Activated T-cell treated with anti-CD3 and anti-CD28 coated beads for 48 hours (primary cell): Measurements from ENCODE around the gene ARHGEF33.
"Not testable (repeated sequence)": the region's sequence is repeated elsewhere in the genome, so short reads cannot be mapped to it uniquely, and the experiment has no call there.

Experiments used
- DNase-seq: peaks from one replicate; pipeline ENCODE4 v3.0.0-alpha.2; 2020; ENCODE audit warnings: low read depth

The ARHGEF33 gene

GRCh38 chr2:38911191-38911590, 21.5 kb downstream of the ARHGEF33 start:
- no peak for DNase-seq

DNA sequence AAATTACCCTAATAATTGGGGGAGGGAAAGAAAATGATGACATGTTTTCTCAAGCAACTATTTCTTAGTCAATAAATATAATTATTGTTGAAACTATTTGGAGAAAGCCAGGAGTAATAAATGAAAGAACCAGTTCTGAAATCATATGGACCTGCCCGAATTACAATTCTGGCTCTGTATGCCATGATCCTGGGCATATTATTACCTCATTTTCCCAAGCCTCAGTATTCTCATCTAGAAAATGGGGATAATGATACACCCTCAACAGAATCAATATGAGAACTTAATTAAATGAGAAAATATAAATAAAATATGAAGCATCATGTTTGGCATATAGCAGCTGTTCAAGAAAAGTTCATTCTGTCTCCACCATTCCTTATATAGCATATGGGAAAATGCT, 22.9 kb downstream of the ARHGEF33 start:
- DNase-seq, result no peak

- DNase-seq, result no peak
Observed at GRCh38 chr2:38922389-38922788, 32.7 kb downstream of the ARHGEF33 start.

DNA sequence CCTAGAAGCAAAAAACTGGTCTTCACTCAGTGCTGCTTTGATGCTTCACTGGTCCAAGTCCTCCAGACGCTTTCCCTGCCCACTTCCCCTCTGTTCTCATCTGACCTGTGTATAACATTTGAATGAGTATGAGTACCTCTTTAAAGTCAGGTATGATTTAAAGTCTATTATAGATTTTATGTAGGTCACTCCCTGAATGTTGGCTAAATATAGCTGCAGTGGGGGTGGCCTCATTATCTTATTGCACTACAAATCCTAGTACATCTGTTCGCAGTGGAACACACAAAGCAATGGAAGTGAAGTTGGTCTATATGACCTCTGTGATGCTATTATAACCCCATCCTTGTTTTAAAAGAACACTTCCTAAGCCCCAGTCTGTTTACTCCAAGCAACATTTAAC, 33.2 kb downstream of the ARHGEF33 start:
- DNase-seq, result no peak

GRCh38 chr2:38925982-38926381, 36.3 kb downstream of the ARHGEF33 start:
- DNase-seq, result no peak

DNA sequence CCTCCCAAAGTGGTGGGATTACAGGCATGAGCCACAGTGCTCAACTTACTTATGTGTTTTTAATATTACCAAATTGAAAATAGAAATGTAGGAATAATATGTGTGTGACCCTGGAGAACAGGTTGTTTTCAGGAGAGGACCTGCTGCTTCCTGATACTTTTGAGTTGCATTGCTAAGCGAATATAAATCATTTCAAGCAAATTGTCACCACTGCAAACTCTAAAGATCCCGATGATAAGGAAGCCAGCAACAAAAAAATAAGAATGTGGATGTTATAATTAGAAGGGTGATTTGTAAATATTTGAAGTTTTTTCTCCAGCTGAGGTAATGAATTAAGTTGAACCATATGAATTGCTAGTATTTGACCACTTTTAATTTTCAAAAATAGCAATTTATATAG, 40.9 kb downstream of the ARHGEF33 start:
- no peak for DNase-seq

DNA sequence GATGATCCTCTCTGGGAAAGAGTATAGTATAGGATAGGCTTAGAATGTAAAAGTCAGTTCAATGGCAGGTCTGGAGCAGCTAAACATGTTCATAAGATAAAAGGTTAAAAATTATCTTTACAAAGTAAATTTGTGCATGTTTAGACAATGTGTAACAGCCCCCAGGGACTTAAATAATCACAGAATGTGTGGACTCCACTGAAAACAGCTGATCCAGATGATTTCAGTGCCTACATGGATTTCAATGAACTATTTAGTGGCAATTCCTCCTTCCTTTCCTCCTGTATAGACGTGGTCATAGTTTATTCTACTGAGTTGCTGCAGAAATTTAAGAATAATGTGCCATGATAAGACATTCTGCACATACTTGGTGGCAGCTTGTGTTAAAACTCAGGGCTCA, 42.9 kb downstream of the ARHGEF33 start:
- no peak for DNase-seq

DNA sequence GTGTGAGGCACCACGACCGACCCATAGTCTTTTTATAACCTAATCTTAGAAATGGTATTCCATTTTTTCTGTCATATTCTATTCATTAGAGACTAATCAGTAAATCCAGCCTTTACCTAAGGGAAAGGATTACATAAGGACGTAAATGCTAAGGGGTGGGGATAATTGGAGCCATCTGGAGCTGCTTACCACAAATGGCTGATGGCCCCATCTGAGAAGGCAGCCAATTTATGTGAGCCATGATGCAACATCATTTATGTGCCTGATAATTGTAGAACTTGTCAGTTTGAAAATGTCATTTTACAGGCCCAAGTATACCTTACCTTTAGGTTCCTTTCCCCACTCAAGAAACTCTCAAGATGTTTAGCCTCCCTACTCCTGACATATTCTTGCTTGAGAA, 44.0 kb downstream of the ARHGEF33 start:
- no peak for DNase-seq

GRCh38 chr2:38934742-38935141, 45.1 kb downstream of the ARHGEF33 start:
- DNase-seq, result no peak

- no peak for DNase-seq
Observed at GRCh38 chr2:38935568-38936172, 46.0 kb downstream of the ARHGEF33 start.

GRCh38 chr2:38936516-38936915, 46.8 kb downstream of the ARHGEF33 start:
- DNase-seq, result not testable (repeated sequence)

DNA sequence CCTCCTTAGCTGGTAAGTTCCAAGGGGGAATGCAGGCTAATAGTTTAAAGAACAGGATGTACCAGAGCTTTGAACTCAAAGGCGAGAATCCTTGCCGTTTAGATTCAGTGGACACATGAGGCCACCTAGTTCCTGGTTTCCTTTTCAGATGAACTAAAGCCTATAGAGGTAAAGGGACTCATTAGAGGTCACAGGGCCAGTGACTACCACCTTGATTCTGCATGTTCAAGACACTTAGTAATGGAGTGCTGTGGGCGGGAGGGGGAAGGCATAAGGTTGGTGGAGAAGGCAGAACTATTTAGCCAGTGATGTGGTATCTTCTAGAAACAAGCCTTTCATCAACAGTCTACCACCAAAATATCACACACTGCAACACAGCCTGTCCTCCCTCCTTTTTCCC, 47.9 kb downstream of the ARHGEF33 start:
- DNase-seq, result no peak

GRCh38 chr2:38940746-38941145, 51.1 kb downstream of the ARHGEF33 start:
- DNase-seq, result no peak

GRCh38 chr2:38943784-38944183, 54.1 kb downstream of the ARHGEF33 start:
- no peak for DNase-seq

DNA sequence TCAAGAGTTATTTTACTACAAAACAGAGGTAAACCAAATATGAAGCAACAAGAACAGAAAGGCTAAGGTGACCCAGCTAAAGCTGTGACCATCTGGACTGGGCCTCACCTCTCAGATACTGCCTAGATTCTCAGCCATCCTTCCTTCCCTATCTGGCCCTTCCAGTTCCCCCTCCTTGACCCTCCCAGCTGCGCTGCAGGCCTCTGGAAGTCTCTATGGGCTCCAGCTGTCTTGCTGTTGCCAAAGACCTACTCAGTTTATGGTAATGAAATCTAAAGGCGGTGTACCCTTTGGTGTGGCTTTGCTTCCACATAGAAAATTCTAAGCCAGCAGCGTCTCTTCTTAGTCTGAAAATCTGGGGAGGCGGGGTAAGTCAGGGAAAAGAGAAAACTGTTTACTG, 55.7 kb downstream of the ARHGEF33 start:
- no peak for DNase-seq

- no peak for DNase-seq
Observed at GRCh38 chr2:38945911-38946310, 56.2 kb downstream of the ARHGEF33 start.

- peak; percentile 57 for DNase-seq
Observed at GRCh38 chr2:38947241-38948239, 57.9 kb downstream of the ARHGEF33 start.

DNA sequence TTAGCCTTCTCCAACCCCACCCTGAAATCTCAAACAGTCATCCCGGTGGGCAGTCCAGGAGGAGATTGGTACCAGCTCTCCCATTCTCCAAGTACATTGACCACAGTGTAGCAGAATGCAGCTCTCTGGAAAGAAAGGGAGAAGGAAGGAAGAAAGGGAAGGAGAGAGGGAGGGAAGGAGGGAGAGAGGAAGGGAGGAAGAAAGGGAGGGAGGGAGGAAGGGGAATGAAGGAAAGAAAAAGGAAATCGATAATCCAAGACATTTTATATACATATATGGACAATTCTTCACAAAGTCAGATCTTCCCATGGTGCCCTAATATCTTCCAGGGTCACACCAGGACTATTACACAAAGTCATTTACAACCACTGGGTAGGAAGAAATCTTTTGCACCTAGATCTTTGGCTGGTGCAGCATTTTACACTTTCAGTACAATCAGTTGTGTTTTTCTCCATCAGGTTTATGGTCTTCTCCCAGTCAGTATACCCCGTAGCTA, 58.8 kb downstream of the ARHGEF33 start:
- DNase-seq, result no peak

GRCh38 chr2:38948995-38949394, 59.3 kb downstream of the ARHGEF33 start:
- no peak for DNase-seq

- DNase-seq, result no peak
Observed at GRCh38 chr2:38951766-38952165, 62.1 kb downstream of the ARHGEF33 start.

DNA sequence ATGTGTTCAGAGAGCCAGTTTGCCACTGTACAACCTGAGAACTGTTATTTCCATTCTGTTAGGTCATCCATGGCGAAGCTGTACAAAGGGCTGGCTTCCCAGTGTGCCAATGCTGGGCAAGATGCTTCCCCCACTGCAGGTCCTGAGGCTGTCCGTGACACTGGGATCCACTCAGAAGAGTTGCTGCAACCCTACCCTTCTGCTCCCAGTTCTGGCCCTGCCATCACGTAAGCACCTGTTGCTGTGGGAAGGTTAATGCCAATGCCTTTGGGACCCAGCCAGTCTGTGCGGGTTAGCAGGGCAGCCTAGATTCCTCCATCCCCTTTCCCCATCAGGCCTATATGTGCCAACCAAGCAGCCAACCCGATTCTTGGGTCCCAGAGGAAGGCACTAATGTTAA, 68.3 kb downstream of the ARHGEF33 start:
- no peak for DNase-seq

DNA sequence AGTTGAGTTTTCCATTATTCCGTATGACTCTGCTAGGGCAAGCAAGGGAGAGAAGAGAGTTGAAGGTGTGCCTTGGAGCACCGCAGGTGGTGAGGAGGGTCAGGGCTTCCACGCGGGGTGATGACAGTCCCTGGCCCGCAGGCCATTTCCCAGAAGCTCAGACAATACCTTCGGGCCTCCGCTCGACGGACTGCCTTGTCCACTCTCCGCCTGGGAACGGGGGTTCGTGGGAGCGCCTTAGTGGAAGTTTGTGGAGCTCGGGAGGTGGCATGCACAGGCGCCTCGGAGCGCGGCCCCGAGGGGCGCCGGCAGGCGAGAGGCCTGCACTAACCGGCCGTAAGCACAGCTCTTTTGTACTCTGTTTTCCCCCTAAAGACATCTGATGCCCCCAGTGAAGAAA, 69.8 kb downstream of the ARHGEF33 start:
- no peak for DNase-seq

GRCh38 chr2:38959938-38960608, 70.4 kb downstream of the ARHGEF33 start:
- DNase-seq, result peak; percentile 75
